Calu3 (cell line): ENCODE measurements around the gene OR5D16. TPM values are rescaled to one million over a fixed set of nuclear protein-coding genes. Genes with fewer than 3 reads are reported as not detected.

ENCODE experiments used
- Bru-seq: library from RNA; stranded (reverse); fragments of 400-500 nt; gene quantifications from one replicate; lab custom pipeline; 2021; lab: Mats Ljungman, UMichigan
- BruChase-seq, 2 experiments: library from RNA; stranded (reverse); fragments of 400-500 nt; gene quantifications; one replicate each; lab custom pipeline; 2021; lab: Mats Ljungman, UMichigan
- BruUV-seq: library from RNA; stranded (reverse); fragments of 400-500 nt; replicated peaks from 2 replicates; lab custom pipeline; 2021; lab: Mats Ljungman, UMichigan
- CTCF ChIA-PET: fragments of 300-600 bp; sonication (Branson Sonifier 250); formaldehyde crosslinking; loops from one replicate; lab custom pipeline; 2022; ENCODE audit warnings: antibody characterized with exemption; lab: Charles Lee
- DNase-seq: peaks from one replicate; pipeline ENCODE4 v3.0.0; 2022
- H3K27ac Mint-ChIP-seq: one replicate; pipeline ENCODE4 v1.8.0; 2022; ENCODE audit warnings: mixed read lengths; ENCODE audit not compliant: unreplicated experiment
- H3K27me3 Mint-ChIP-seq: one replicate; pipeline ENCODE4 v1.8.0; 2022; ENCODE audit warnings: mixed read lengths; ENCODE audit not compliant: unreplicated experiment
- H3K36me3 Mint-ChIP-seq: one replicate; pipeline ENCODE4 v1.8.0; 2022; ENCODE audit warnings: mild to moderate bottlenecking, moderate library complexity, mixed read lengths; ENCODE audit not compliant: insufficient read depth, unreplicated experiment
- H3K4me1 Mint-ChIP-seq: one replicate; pipeline ENCODE4 v1.8.0; 2022; ENCODE audit warnings: mild to moderate bottlenecking, low read depth, mixed read lengths; ENCODE audit not compliant: unreplicated experiment
- H3K4me3 Mint-ChIP-seq: one replicate; pipeline ENCODE4 v1.8.0; 2022; ENCODE audit warnings: mild to moderate bottlenecking, low read depth, moderate library complexity, mixed read lengths; ENCODE audit not compliant: unreplicated experiment
- H3K9me3 Mint-ChIP-seq: one replicate; pipeline ENCODE4 v1.8.0; 2022; ENCODE audit warnings: low read depth, mixed read lengths; ENCODE audit not compliant: unreplicated experiment
- intact Hi-C: fragments of 100-400 bp; cut with micrococcal nuclease; formaldehyde crosslinking; loops from one replicate; pipeline ENCODE4 v1.10.0; 2022; ENCODE audit not compliant: unreplicated experiment
- long read RNA-seq: library from polyadenylated mRNA; stranded (forward); transcript quantifications from one replicate; pipeline ENCODE4 v2.0.0, GENCODE V29; 2022
- total RNA-seq: library from RNA; stranded (reverse); gene quantifications from 2 replicates; pipeline ENCODE4 v1.2.3, GENCODE V29; 2022
- TF ChIP-seq, protein P1 (sequence below): fragments of 200-600 bp; IDR thresholded peaks from one replicate; pipeline ENCODE4 v1.8.0; 2022; ENCODE audit warnings: antibody characterized with exemption; ENCODE audit not compliant: unreplicated experiment

Gene OR5D16
- total RNA-seq (not detected in 2 replicates), Bru-seq, nascent RNA (not detected), BruChase-seq, experiment 1, labeled RNA remaining after a 6-hour chase (not detected), BruChase-seq, experiment 2, labeled RNA remaining after a 2-hour chase (not detected)
- long read RNA-seq, result 0 reads

DNA sequence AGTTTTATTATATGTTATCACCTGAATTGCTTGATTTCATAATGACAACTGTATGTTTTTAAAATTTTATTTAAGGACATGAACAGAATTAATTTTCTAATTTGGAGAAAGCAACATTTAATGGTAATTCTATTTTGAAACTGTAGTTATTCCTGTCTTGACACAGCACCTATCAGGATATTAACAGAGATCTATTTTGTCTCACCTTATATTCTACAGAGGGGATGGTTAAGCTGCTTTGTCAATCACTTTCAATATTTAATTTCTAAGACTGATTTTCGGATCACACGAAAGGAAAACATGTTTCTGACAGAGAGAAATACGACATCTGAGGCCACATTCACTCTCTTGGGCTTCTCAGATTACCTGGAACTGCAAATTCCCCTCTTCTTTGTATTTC lies at the start of gene OR5D16:
Gene OR5D16 (plus strand): TSS at position 301 of the 400 bp plus-strand sequence. CDS start 0 bp downstream, at position 301.
- Mint-ChIP-seq H3K4me1 (no peaks in the 10 kb centered on the region), H3K27ac (no peak within 1 kb of the TSS), H3K36me3 (no peaks in the 10 kb centered on the region), H3K4me3 (no peak within 1 kb of the TSS), H3K9me3 (peaks cover 11% of the 10 kb centered on the region), H3K27me3 (no peaks in the 10 kb centered on the region)
- CTCF ChIA-PET, result no interaction called here
- intact Hi-C loops, result no loop called here
- no TSS peak for BruUV-seq
- TF ChIP-seq, protein P1, sequence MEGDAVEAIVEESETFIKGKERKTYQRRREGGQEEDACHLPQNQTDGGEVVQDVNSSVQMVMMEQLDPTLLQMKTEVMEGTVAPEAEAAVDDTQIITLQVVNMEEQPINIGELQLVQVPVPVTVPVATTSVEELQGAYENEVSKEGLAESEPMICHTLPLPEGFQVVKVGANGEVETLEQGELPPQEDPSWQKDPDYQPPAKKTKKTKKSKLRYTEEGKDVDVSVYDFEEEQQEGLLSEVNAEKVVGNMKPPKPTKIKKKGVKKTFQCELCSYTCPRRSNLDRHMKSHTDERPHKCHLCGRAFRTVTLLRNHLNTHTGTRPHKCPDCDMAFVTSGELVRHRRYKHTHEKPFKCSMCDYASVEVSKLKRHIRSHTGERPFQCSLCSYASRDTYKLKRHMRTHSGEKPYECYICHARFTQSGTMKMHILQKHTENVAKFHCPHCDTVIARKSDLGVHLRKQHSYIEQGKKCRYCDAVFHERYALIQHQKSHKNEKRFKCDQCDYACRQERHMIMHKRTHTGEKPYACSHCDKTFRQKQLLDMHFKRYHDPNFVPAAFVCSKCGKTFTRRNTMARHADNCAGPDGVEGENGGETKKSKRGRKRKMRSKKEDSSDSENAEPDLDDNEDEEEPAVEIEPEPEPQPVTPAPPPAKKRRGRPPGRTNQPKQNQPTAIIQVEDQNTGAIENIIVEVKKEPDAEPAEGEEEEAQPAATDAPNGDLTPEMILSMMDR, result no peak
- DNase-seq, result no peak

- Mint-ChIP-seq H3K27me3 (no peaks in the 10 kb centered on the region), H3K4me1 (no peaks in the 10 kb centered on the region), H3K36me3 (no peaks in the 10 kb centered on the region), H3K27ac (no peak overlapping the region), H3K9me3 (peaks cover 15% of the 10 kb centered on the region), H3K4me3 (no peak overlapping the region)
- intact Hi-C loops, result no loop called here
- DNase-seq, result no peak
- BruUV-seq, result no TSS peak
- CTCF ChIA-PET, result no interaction called here
- TF ChIP-seq, protein P1, result no peak
These were observed 46.9 kb upstream of the OR5D16 start for GRCh38 chr11:55791606-55792005.

DNA sequence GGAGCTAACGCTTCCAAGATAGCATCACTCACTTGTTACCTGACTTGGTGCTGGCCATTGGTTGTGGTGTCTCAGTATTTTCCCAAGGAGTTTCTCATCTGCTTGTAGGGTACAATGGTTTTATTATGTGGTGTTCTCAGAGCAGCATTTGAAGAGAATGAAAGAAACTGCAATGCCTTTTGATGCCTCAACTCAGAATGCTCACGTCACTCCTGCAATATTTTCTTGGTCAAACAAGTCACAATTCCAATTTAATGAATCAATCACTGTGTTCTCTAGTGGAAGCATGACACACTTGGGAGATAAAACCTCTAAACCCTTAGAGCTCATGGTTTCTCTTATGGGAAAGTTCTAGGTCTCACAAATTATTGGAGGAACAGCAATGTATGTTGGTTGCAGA lies 45.2 kb upstream of the OR5D16 start:
- H3K4me1 Mint-ChIP-seq, result no peaks in the 10 kb centered on the region
- CTCF ChIA-PET, result no interaction called here
- no peaks in the 10 kb centered on the region for H3K27me3 Mint-ChIP-seq
- no peak overlapping the region for H3K4me3 Mint-ChIP-seq
- H3K27ac Mint-ChIP-seq, result no peak overlapping the region
- DNase-seq, result no peak
- BruUV-seq, result no TSS peak
- peaks cover 9% of the 10 kb centered on the region for H3K9me3 Mint-ChIP-seq
- H3K36me3 Mint-ChIP-seq, result no peaks in the 10 kb centered on the region
- TF ChIP-seq, protein P1, result no peak
- intact Hi-C loops, result no loop called here

DNA sequence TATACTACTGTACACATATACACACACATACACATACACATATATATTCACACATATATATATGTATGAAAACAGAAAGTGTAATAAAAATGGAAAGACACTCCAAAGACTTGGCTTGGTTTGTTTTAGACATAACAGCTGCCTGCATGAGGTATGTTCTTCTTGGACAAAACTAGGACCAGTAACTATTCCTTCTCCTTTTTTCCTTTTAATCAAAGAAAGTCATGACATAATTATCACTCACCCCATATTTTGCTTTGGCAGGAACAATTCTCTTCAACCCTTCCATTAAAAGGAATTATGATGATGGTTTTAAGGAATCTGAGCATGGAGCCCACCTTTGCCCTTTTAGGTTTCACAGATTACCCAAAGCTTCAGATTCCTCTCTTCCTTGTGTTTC lies 43.3 kb upstream of the OR5D16 start, which contains the start of gene OR5D14:
Gene OR5D14 (plus strand): TSS at position 301 of the 400 bp plus-strand sequence. CDS start 0 bp downstream, at position 301.
- peaks cover 18% of the 10 kb centered on the region for H3K9me3 Mint-ChIP-seq
- H3K27ac Mint-ChIP-seq, result no peak within 1 kb of the TSS
- H3K4me3 Mint-ChIP-seq, result no peak within 1 kb of the TSS
- BruUV-seq, result no TSS peak
- no peak for DNase-seq
- CTCF ChIA-PET, result no interaction called here
- no peaks in the 10 kb centered on the region for H3K27me3 Mint-ChIP-seq
- H3K36me3 Mint-ChIP-seq, result no peaks in the 10 kb centered on the region
- no peaks in the 10 kb centered on the region for H3K4me1 Mint-ChIP-seq
- TF ChIP-seq, protein P1, result no peak
- intact Hi-C loops, result no loop called here
